ENCODE data around the gene VSIG2.

Gene VSIG2

DNA sequence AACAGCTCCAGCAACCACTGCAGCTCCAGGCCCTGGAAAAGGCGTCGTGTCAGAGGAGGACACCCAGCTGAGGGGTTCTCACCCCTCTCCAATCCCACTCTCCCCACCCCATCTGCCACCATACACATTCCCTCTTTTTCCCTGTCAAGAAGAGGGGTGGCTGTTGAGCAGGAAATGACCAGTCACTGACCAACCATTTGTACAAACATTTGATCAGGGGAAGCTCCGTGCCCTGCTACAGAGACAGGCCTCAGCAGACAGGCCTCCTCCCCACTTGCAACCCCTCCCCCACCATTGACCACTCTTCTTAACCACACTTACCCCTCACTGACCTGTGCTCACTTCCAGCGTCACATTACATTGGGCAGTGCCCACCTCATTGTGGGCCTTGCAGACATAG, 2.3 kb upstream of the VSIG2 start:
- no peak for DNase-seq (ENCODE audit: low spot score)
- in situ Hi-C loops (cut with MboI; ENCODE audit: low pct_unique_long_range_greater_than_20kb, low sequenced_read_pairs, unreplicated experiment) = no loop called here
- TF ChIP-seq, protein P1, sequence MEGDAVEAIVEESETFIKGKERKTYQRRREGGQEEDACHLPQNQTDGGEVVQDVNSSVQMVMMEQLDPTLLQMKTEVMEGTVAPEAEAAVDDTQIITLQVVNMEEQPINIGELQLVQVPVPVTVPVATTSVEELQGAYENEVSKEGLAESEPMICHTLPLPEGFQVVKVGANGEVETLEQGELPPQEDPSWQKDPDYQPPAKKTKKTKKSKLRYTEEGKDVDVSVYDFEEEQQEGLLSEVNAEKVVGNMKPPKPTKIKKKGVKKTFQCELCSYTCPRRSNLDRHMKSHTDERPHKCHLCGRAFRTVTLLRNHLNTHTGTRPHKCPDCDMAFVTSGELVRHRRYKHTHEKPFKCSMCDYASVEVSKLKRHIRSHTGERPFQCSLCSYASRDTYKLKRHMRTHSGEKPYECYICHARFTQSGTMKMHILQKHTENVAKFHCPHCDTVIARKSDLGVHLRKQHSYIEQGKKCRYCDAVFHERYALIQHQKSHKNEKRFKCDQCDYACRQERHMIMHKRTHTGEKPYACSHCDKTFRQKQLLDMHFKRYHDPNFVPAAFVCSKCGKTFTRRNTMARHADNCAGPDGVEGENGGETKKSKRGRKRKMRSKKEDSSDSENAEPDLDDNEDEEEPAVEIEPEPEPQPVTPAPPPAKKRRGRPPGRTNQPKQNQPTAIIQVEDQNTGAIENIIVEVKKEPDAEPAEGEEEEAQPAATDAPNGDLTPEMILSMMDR (IDR thresholded peaks at IDR 0.05; ENCODE audit: extremely low read depth, insufficient read depth, missing control alignments) = no peak

DNA sequence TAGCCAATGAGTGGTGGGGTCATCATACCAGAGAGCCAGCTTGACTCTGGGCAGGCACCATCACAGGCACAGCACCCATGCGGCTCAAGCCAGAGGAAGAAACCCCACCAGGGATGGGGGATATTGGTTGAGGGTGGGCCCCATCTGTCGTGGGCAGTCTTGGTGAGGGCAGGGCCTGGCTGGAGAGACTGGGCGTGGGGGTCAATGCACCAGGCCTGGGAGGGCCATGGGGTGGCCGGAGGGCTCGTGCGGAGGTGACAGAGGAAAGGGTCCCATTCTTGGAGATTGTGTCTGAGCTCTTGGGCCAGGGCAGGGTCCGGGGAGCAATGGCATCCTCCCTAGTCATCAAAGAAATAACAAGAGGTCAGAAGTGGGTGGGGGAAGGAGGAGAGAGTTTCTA, 1.6 kb upstream of the VSIG2 start:
- in situ Hi-C loops (cut with MboI; ENCODE audit: low pct_unique_long_range_greater_than_20kb, low sequenced_read_pairs, unreplicated experiment) = no loop called here
- TF ChIP-seq, protein P1 (IDR thresholded peaks at IDR 0.05; ENCODE audit: extremely low read depth, insufficient read depth, missing control alignments) = no peak
- no peak for DNase-seq (ENCODE audit: low spot score)

DNA sequence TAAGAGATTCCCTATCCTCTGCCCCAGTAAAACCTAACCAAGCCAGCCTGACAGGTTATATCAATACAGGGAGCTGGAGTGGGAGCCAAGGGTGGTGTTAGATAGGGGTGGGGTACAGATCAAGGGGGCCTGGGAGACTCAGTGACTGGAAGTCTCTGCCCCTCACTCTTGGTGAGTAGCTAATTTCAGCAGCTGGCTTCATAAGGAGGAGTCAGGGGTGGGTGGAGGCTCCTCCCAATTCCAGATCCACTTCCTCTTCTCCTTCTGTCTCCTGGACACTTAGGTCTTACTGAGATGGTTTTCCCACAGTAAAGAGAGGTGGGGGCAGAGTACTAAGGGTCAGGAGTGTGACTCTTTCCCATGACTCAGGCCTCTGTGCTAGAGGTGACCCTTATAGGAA, 1.1 kb upstream of the VSIG2 start:
- DNase-seq (ENCODE audit: low spot score) = peak; percentile 17
- TF ChIP-seq, protein P1 (IDR thresholded peaks at IDR 0.05; ENCODE audit: extremely low read depth, insufficient read depth, missing control alignments) = no peak
- in situ Hi-C loops (cut with MboI; ENCODE audit: low pct_unique_long_range_greater_than_20kb, low sequenced_read_pairs, unreplicated experiment) = no loop called here

DNA sequence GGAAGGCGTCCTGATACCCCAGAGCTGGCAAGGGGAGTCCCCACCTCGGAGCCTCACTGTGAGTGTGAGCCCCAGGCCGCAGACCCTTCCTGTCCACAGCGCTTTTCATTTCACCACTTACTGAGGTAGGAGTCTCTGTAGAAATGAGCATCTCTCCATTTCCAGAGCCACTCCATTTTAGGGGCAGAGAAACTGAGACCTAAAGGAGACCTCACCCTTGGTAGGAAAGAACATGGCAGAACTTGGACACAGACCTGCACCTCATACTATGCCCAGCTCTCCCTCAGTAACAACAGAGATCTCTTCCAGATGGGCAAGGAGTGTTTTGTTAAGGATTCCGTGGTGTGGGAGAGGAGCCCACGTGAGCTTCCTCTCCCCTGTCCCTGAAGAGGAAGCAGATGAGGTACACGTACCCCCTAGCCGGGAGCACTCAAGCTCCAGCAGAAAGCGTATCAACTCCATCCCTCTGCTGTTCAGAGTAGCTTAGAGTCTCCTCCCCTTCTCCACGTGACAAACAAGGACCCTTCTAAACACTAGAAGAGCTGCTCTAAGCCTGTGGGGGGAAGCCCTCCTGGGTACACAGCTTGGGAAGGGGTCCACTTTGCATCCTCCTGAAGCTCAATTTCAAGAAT, 532 bp upstream of the VSIG2 start:
- in situ Hi-C loops (cut with MboI; ENCODE audit: low pct_unique_long_range_greater_than_20kb, low sequenced_read_pairs, unreplicated experiment) = no loop called here
- TF ChIP-seq, protein P1 (IDR thresholded peaks at IDR 0.05; ENCODE audit: extremely low read depth, insufficient read depth, missing control alignments) = no peak
- peak; percentile 30 for DNase-seq (ENCODE audit: low spot score)

DNA sequence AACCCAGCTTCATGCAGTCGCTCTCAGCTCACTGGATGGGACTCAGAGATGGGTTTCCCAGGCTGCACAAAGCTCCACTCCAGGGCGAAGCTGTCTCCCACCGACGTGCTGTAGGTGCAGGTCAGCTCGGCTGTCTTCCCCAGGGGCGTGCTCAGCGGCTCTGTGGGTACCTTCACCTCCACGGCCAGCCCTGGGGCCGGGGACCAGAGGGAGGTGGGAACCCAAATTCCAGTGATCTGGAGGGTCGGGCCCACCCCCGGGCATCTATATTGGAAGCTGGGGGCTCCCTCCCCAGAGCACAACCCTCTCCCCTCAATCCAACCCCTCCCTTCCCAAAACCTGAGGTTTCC, 689 bp downstream of the VSIG2 start:
- DNase-seq (ENCODE audit: low spot score) = peak; percentile 17
- in situ Hi-C loops (cut with MboI; ENCODE audit: low pct_unique_long_range_greater_than_20kb, low sequenced_read_pairs, unreplicated experiment) = no loop called here
- TF ChIP-seq, protein P1 (IDR thresholded peaks at IDR 0.05; ENCODE audit: extremely low read depth, insufficient read depth, missing control alignments) = no peak

DNA sequence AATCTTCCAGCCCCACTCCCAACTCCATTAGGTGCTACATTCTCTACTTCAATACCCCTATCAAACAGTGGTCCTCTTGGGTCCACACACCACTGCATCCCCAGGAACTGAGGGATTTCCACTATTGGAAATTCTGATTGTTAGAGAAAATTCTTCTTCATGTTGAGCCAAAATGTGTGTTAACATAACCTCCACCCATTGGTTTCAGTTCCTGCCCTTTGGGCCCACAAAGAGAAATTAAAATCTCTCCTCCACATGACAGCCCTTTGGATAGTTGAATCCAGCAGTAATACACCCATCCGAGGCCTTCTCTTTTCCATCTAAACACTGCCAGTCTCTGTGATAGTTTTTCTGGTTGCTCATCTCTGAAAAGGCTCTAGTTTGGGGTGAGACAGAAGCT, 2.1 kb downstream of the VSIG2 start:
- peak; percentile 26 for DNase-seq (ENCODE audit: low spot score)
- in situ Hi-C loops (cut with MboI; ENCODE audit: low pct_unique_long_range_greater_than_20kb, low sequenced_read_pairs, unreplicated experiment) = no loop called here
- TF ChIP-seq, protein P1 (IDR thresholded peaks at IDR 0.05; ENCODE audit: extremely low read depth, insufficient read depth, missing control alignments) = no peak
